ENCODE results near the gene ROBO1. TPM values are rescaled to one million over a fixed set of nuclear protein-coding genes. Genes with fewer than 3 reads are reported as not detected.

ROBO1 gene
- total RNA-seq, 3 donors from 2014 or later, result 12.7 to 50.7 (median 23.6) TPM

DNA sequence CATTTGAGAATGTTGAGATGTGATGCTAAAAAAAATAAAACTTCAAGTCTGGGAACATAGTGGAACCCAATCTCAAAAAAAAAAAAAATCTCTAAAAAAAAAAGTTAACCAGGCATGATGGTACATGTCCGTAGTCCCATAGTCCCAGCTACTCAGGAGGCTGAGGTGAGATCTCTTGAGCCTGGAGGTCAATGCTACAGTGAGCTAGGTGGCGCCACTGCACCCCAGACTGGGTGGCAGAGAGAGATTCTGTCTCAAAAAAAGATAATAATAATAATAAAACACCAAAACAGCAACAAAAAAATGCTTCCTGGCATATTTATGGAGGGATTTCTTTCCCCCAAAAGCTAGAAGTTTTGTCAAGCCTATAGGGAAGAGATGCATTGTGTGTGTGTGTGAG lies 361.6 kb downstream of the ROBO1 start:
- no peaks in the 10 kb centered on the region for H3K4me1 ChIP-seq
- H3K4me3 ChIP-seq, result no peak overlapping the region
- no peaks in the 10 kb centered on the region for H3K27me3 ChIP-seq
- TF ChIP-seq POLR2A (IDR thresholded peaks at IDR 0.05) (no peak), POLR2AphosphoS5 (IDR thresholded peaks at IDR 0.05) (no peak)
- TF ChIP-seq, protein P1, sequence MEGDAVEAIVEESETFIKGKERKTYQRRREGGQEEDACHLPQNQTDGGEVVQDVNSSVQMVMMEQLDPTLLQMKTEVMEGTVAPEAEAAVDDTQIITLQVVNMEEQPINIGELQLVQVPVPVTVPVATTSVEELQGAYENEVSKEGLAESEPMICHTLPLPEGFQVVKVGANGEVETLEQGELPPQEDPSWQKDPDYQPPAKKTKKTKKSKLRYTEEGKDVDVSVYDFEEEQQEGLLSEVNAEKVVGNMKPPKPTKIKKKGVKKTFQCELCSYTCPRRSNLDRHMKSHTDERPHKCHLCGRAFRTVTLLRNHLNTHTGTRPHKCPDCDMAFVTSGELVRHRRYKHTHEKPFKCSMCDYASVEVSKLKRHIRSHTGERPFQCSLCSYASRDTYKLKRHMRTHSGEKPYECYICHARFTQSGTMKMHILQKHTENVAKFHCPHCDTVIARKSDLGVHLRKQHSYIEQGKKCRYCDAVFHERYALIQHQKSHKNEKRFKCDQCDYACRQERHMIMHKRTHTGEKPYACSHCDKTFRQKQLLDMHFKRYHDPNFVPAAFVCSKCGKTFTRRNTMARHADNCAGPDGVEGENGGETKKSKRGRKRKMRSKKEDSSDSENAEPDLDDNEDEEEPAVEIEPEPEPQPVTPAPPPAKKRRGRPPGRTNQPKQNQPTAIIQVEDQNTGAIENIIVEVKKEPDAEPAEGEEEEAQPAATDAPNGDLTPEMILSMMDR (IDR thresholded peaks at IDR 0.05), result no peak
- no peaks in the 10 kb centered on the region for H3K9me3 ChIP-seq
- H3K36me3 ChIP-seq, result no peaks in the 10 kb centered on the region
- intact Hi-C loops (cut with DNase I; ENCODE audit: low total_unique reads), result no loop called here
- no peak for DNase-seq (ENCODE audit: low spot score in 2 of 2)
- H3K27ac ChIP-seq, result no peak overlapping the region

DNA sequence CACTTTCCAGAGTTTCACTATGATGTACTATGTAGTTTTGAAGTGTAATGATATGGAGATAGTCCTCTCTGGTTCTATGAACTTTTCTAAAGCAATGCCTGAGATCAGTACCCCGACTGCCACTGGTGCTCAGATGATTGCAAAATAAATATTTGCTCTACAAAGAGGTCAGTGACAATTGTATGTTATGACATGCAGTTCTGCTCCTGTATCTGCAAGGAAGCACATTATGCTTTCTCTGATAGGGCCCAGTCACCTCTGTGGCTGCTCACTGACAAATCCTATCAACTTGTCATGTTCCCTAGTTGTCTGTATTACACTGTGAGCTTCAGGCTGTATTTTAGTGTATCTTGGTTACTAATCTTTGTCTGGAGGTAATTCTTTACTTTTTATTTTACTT lies 362.6 kb downstream of the ROBO1 start:
- no peaks in the 10 kb centered on the region for H3K9me3 ChIP-seq
- no peak overlapping the region for H3K4me3 ChIP-seq
- TF ChIP-seq, protein P1 (IDR thresholded peaks at IDR 0.05), result no peak
- TF ChIP-seq POLR2A (IDR thresholded peaks at IDR 0.05) (no peak), POLR2AphosphoS5 (IDR thresholded peaks at IDR 0.05) (no peak)
- no peak overlapping the region for H3K27ac ChIP-seq
- intact Hi-C loops (cut with DNase I; ENCODE audit: low total_unique reads), result no loop called here
- H3K36me3 ChIP-seq, result no peaks in the 10 kb centered on the region
- no peaks in the 10 kb centered on the region for H3K4me1 ChIP-seq
- no peak for DNase-seq (ENCODE audit: low spot score in 2 of 2)
- no peaks in the 10 kb centered on the region for H3K27me3 ChIP-seq

DNA sequence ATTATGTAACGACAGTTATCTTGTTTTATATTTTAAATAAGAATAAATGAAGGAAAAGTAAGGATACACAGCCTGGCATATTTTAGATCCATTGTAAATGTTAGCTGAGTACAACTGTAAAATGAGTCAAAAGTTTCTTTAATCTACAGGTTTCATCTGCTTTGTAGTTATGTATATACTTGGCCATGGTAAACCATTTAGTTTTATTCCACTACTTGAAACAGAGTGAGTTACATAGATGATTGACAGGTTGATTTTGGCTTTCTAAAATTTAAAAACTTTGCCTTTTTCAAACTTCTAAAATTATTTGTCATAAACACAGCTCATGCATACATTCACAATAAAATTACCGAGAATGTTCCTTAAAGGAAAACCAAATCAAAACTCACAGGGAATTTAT lies 371.2 kb downstream of the ROBO1 start:
- Histone ChIP-seq H3K4me3 (no peak overlapping the region), H3K36me3 (no peaks in the 10 kb centered on the region), H3K4me1 (no peaks in the 10 kb centered on the region), H3K27ac (no peak overlapping the region), H3K9me3 (no peaks in the 10 kb centered on the region), H3K27me3 (no peaks in the 10 kb centered on the region)
- intact Hi-C loops (cut with DNase I; ENCODE audit: low total_unique reads), result no loop called here
- TF ChIP-seq POLR2A (IDR thresholded peaks at IDR 0.05) (no peak), POLR2AphosphoS5 (IDR thresholded peaks at IDR 0.05) (no peak)
- TF ChIP-seq, protein P1 (IDR thresholded peaks at IDR 0.05), result no peak
- DNase-seq (ENCODE audit: low spot score in 2 of 2), result no peak

DNA sequence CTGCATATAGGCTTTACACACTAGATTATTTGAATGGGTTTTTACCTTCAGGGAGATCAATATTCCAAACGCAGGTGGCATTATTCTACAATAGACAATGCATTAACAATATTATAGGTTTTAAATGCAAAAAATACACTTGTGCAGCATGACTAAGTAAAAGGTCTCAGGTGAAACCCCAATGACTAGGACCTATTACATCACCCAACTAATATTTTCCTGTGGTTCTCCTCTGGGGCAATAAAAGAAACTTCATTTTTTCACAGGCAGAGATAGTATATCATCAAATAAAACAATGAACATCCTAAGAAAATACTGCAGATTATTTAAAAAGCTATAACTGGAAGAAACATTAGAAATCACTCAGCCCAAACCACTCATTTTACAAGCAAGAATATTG lies 375.3 kb downstream of the ROBO1 start:
- Histone ChIP-seq H3K36me3 (no peaks in the 10 kb centered on the region), H3K4me1 (no peaks in the 10 kb centered on the region), H3K27ac (no peak overlapping the region), H3K9me3 (no peaks in the 10 kb centered on the region), H3K4me3 (no peak overlapping the region), H3K27me3 (no peaks in the 10 kb centered on the region)
- TF ChIP-seq, protein P1 (IDR thresholded peaks at IDR 0.05), result no peak
- TF ChIP-seq POLR2A (IDR thresholded peaks at IDR 0.05) (no peak), POLR2AphosphoS5 (IDR thresholded peaks at IDR 0.05) (no peak)
- DNase-seq (ENCODE audit: low spot score in 2 of 2), result no peak
- intact Hi-C loops (cut with DNase I; ENCODE audit: low total_unique reads), result no loop called here

DNA sequence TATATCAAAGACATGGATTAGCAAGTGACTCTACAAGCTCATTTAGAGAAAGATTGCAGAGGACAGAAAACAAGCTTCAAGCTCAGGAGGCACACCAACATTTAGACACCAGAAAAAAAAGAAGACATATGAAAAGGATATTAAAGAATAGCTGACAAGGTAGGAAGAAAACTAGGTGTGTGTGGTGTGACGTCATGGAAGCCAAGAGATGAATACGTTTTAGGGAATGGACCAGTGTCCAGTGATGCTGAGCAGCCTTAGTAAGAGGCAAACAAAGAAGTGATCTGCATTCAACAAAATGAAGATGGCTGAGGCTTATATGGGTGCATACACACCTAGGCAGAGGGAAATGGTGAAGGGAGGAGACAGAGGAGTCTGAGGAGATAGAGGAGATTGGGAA lies 377.4 kb downstream of the ROBO1 start:
- Histone ChIP-seq H3K9me3 (no peaks in the 10 kb centered on the region), H3K27me3 (no peaks in the 10 kb centered on the region), H3K36me3 (no peaks in the 10 kb centered on the region), H3K4me1 (no peaks in the 10 kb centered on the region), H3K27ac (no peak overlapping the region), H3K4me3 (no peak overlapping the region)
- TF ChIP-seq POLR2AphosphoS5 (IDR thresholded peaks at IDR 0.05), result no peak
- TF ChIP-seq, protein P1 (IDR thresholded peaks at IDR 0.05), result no peak
- TF ChIP-seq POLR2A (IDR thresholded peaks at IDR 0.05), result no peak
- intact Hi-C loops (cut with DNase I; ENCODE audit: low total_unique reads), result no loop called here
- DNase-seq (ENCODE audit: low spot score in 2 of 2), result no peak
